GM19023 (cell line): ENCODE measurements around the gene TMEM163.
"Not testable (repeated sequence)": the region's sequence is repeated elsewhere in the genome, so short reads cannot be mapped to it uniquely, and the experiment has no call there.

Experiments
- ATAC-seq: cut with Tn5 transposase; IDR thresholded peaks from one replicate; pipeline ENCODE4 v1.9.1; 2021; ENCODE audit warnings: mild to moderate bottlenecking, moderate library complexity; ENCODE audit not compliant: unreplicated experiment

TMEM163 gene

DNA sequence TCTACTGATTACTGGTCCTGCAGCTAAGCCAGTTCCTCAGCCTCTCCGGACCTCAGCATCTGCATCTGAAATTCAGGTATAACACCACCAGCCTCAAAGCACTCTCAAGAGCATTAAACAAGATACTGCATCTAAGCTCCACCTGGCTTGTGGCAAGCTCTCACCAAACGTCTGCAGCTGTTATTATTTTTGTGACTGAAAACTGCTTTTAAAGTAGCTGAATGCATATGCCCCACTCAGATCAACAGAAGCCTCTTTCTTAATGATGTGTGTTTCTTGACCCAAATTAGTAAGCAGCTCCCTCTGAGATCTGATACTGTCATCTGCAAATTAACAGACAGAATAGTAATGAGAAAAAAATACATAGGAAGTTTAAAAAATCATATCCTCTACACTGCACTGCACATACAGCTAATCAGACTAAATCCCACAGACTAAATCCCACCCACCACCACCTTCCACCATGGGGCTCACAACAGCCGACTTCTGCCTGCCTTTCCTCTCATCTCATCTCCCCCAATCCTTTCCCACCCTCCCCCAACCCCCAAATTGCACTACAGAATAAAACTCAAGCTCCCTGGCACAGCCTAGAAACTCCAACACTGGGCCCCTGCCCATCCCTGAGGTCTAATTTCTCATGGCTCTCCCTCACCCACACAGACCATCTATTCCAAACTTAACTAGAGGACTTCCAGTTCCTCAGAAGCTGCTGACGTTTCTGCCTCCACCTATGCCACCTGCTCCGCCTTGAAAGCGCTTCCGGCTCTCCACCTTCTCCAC is 52.9 kb downstream of the TMEM163 start:
- ATAC-seq, result no peak

DNA sequence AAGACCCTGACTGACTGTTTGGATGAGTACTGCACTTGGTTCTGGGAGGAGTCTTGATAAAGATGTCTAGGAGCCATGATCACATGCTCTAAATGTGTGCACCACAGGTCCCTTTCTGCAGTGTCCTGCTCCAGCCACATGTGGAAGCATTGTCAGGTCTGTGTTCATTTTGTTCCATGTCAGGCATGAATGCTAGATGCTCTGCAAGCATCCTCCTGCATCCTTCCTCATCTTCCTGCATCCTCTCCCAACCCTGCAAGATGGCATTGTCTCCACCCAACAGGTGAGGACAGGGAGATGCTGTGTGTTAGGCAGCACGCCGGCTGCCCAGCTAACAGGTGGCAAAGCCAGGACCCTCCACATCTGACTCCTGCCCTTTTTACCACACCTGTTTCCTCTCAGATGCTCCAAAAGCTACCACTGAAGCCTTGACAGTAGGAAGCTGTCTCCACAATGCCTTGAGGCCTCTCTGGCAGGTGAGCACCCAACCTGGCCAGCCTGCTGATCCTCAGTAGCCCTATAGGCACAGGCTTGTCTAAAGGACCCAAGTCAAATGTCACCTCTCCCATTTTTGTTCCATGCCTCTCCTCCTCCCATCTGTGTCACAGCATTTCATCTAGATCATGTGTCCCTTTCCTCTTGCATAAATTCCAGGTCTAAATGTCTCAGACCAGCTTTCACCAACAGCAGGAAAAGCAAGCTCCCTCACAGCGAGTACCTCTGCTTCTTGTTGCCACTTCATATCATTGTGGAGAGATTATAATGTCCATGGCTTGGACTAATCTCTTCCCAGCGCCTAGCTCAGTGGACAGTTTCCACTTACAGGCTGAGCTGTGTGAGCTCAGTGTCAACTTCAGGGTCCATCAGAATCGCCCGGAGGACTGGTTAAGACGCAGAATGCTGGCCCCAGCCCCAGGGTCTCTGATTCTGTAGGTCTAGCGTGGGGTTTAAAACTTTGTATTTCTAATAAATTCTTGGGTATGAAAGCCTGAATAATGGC is 55.0 kb downstream of the TMEM163 start:
- ATAC-seq, result no peak

DNA sequence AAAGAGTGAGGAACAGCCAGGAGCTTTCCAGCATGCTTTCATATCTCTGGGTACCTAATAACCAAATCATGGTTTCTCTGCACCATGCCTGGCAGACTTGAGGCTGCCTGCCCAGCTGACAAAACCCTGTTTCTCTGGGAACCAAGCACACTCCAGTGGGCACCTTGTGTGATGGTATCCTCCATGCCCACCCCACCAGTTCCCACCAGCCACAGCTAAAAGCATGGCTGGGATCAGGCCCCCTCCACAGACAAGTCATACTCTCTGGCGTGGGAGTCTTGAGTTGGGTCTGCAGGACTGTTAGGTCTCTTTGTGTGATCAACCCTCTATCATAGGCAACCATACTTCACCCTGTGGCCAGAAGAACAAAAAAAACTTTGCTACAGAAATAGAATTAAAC is 56.0 kb downstream of the TMEM163 start:
- ATAC-seq, result no peak

DNA sequence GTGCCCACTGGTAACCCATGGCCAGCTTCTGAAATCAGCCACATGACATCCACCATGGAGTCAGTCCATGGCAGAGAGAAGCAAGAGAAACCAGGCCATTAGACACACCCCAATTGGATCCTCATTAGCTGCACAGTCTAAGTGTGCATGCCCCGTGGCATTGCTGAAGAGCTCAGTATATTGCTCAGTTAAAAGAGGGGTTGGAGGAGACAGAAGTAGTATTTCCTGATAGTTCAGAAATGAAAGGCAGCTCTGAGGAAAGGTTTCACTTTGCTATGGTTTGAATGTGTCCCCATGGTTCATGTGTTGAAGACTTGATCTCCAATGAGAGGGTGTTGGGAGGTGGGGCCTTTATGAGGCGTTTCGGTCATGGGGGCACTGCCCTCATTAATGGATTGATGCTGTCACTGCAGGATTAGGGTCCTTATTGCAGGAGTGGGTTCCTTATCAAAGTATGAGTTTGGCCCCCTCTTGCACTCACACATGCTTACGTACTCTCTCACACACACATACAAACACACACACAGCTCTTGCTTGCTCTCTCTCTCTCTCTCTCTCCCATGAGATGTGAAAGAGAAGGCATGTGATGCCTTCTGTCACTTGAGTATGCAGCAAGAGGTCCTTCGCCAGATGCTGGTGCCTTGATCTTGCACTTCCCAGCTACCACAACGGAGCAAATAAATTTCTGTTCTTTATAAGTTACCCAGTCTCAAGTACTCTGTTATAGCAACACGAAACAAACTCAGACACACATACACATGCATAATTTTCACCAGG is 58.0 kb downstream of the TMEM163 start:
- no peak for ATAC-seq

DNA sequence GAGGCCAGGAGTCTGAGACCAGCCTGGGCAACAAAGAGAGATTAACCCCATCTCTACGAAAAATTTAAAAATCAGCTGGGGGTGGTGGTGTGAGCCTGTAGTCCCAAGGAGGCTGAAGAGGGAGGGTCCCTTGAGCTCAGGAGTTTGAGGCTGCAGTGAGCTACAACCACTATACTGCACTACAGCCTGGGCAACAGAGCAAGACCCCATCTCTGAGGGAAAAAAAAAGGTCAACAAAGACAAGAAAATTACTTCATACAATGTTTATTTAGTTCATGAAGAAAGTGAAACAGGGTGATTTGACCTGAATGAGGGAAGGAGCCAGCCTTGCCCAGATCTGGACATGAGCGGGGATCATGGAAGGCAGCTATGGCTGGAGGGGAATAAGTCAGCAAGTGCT is 59.1 kb downstream of the TMEM163 start:
- no peak for ATAC-seq

DNA sequence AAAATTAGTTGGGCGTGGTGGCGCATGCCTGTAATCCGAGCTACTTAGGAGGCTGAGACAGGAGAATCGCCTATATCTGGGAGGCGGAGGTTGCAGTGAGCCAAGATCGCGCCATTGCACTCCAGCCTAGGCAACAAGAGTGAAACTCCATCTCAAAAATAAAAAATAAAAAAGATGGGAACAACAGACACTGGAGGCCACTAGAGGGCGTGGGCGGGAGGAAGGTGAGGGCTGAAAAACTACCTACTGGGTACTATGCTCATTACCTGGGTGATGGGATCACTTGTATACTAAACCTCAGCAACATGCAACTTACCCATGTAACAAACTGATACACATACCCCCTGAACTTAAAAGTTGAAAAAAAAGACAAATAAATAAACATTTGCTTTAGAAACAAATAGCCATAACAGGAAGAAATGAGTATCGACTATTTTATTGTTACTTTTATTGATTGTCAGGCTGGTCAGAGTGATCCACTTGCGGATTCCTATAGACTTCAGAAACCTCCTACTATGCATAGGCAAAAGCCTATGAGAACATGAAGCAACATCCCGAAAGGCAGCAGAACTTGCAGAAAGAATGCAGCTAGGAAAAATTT is 61.0 kb downstream of the TMEM163 start:
- ATAC-seq, result no peak

DNA sequence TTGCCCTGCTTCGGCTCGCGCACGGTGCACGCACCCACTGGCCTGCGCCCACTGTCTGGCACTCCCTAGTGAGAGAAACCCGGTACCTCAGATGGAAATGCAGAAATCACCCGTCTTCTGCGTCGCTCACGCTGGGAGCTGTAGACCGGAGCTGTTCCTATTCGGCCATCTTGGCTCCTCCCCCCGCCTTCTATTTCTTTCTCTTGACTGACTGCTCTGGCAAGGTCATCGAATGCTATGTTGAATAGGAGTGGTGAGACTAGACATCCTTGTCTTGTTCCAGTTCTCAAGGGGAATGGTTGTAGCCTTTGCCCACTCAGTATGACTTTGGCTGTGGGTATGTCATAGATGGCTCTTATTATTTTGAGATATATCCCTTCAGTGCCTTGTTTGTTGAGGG is 62.4 kb downstream of the TMEM163 start:
- not testable (repeated sequence) for ATAC-seq

DNA sequence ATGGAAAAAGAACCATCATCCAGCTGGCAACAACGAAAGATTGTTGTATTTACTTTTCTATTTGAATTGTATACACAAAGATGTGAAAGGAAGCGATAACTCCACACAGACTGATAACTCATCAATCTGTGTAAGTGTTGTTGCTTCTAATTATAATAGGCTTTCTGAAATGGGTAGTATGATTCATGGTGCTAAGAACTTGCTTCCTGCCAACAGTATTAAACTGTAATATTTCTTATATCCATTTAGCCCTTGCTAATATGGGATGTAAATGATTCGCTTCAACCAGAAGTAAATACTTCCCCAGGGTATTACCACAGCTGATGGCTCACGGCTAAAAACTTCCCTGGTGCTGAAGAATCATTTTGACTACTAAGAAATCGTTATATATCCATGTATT is 70.2 kb downstream of the TMEM163 start:
- ATAC-seq, result no peak

DNA sequence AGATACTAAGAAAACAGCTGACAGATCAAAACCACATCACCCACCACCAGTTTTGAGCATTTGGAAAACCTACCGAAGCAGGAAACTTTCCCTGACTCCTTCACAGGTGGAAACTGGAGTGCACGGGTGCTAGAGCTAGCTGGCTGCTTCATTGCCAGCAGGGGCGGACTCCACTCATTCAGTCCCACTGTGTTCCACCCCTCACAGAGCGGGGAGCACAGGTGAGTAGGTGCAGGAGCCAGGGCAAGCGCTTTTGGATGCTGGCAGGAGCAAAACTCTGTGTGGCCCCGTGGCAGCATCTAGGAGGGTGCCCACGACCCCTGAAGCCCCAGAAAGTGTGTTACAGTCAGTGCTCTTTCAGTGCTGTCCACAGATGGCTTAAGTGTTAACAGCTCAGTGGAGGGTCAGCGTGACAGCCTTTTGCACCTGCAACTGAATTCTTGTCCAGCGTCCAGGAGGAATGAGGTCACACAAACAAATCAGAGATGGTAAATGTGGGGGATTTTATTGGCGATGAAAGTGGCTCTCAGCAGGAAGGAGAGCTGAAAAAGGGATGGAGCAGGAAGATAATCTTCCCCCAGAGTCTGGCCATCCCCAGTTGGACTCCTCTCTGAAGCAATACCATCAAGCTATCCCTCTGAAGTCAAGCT is 71.1 kb downstream of the TMEM163 start:
- no peak for ATAC-seq

DNA sequence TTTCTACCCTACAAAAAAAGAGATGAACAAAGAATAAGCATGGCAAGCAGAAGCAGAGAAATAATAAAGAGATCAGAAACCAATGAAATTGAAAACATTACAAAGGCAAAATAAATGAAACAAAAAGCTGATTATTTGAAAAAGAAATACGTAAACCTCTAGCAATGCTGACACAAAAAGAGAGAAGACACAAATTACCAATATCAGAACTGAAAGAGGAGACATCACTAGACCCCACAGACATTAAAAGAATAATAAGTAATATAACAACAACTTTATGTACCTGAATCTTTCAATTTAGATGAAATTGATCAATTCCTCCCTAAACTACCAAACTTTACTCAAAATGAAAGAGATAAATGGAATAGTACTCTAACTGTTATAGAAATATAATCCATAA is 75.9 kb downstream of the TMEM163 start:
- ATAC-seq, result no peak

DNA sequence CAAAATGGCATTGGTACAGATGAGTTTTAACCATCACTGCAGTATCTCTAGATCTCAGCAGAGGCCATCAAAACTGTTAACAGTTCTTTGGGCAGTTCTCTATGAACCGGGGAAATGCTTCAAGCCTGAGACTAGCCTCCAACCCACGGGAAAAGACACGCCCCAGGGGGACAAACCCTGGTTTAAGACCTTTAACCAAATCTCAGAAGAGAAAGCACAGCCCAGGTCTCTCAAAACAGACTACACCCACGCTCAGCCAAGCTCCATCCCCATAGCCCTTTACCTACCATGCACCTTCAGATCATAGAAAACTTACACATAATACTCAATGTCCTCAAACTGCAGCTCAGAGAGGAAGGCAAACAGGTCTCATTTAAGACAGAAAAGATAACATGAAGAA is 78.3 kb downstream of the TMEM163 start:
- ATAC-seq, result no peak

DNA sequence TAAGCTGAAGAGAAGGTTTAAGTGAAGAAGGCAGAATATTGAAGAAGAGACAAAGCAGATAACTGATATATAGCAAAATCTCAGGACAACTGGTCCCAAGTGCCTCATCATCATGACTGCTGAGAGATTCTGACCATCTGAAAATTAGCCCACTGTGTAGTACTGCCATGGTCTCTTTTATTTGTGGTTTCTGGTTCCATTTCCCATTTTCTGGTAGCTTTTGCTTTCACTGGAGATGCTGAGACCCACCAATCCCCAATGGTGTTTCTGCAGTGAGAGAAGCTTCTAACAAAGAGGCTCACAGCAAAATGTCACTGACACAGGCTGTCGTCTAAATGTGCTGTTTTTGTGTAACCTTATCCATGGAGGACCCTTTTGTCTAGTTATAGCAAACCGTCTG is 79.5 kb downstream of the TMEM163 start:
- ATAC-seq, result no peak

DNA sequence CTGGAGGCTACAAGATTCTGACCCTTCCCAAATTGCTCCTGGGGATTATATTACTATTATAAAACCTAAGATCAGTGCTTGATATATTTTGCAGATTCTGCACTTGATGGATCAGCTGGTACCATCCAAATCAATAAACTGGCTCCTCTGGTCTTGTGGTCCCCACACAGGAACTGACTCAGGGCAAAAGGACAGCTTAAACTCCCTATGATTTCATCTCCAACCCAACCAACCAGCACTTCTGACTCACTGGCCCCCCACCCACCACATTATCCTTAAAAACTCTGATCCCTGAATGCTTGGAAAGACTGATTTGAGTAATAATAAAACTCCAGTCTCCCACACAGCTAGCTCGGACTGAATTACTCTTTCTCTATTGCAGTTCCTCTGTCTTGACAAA is 82.1 kb downstream of the TMEM163 start:
- ATAC-seq, result no peak

DNA sequence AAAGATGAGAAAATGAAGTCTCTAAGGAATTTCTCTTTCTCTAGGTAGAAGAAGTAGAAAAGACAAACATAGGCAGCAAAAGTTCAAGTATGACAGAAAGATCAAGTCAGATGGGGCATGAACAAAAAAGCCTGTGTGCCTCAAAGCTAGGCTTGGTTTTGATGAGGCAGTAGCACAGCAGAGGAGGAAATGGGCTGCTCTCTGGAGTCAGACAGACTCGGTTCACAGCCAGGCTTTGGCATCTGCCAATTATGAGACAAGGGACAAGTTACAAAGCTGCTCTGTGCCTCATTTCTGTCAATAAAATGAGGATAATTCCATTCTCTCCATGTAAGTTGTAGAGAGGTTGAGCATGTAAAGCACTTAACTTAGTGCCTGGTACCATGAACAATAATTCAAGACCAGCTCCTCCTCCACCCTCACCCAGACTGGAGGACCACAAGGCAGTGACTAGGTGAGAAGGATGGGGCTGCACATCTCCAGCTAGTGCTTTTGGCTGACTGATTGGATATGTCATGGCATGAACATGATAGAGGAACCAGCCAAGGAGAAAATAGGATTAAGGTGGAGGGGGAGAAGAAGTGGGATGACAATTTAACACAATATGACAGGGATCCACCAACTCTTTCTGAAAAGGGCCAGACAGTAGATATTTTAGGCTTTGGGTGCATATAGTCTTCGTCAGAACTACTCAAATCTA is 84.6 kb downstream of the TMEM163 start:
- ATAC-seq, result no peak

DNA sequence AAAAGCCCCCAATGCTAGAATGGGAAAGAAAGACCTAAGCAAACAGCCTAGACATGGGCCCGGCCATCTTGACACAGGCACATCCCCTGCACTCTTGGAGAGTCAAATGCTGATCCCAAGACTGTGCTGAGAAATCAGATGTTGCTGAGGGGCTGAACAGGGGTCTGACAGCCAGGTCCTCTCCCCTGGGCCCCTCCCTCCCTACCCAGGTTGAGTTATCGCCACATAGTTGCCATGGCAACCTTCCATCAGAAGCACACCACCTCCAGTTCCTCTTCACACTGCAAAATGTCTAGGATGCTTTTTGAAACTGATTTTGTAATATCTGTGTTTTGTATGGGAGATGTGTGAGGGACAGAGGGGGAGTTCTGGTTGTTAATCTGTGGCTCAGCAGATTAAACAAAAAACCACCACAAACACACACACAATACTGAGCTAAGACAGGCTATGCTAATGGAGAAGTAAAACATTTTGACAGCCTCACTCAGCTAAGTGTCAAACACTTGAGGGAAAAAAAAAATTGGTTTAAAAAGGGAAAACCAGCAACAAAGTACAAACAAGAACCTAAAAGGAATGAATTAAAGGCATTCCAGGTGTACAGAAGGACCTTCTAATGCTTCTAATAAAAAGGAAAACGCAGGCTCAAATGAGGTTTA is 88.2 kb downstream of the TMEM163 start:
- ATAC-seq, result no peak

DNA sequence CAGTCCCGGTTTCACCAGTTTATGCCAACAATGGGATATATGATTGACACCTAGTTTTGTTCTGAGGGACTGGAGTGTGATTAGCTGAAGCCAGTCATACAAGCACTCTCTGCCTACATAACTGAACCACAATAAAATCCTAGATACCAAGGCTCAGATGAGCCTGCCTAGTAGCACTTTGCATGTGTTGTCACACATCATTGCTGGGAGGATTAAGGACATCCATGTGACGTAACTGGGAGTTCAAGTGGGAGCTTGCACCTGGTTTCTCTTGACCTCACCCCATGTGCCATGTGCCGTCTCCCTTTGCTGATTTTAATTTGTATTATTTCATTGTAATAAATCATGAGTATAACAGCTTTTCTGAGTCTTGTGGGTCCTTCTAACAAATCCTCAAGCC is 90.3 kb downstream of the TMEM163 start:
- no peak for ATAC-seq

DNA sequence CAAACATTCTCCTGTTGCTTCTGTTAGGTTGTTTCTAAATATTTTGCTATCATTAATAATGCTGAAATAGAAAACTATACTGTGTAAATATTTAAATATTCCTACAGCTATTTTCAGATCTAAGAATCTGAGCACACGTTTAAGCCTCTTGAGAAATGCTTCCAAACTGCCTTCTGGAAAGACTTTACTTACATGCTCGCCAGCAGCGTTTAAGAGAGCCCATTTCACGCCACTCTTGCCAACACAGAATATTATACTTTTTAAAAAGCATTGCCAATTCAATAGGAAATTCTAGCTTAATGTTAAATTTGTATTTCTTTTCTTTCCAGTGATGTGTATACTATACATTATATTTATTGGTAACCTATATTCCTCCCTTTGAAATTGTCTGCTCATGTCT is 92.0 kb downstream of the TMEM163 start:
- no peak for ATAC-seq

DNA sequence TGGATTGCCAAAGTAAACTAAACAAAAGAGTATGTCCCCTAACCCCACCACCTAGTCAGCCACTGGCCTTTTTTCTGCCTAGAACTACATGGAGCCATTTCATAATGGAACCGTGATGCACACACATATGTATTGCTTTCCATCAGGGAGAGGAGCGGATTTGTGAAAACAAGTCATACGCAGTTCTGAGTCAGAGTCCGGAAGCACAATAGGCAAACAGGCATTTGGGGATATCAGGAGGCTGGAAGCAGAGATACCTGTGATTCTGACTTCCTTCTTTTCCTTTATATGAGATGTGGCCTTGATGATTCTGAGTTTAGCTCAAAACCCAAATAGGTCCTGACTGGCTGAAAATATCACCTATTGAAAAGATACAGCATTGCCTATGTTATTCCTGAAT is 93.5 kb downstream of the TMEM163 start:
- ATAC-seq, result no peak

DNA sequence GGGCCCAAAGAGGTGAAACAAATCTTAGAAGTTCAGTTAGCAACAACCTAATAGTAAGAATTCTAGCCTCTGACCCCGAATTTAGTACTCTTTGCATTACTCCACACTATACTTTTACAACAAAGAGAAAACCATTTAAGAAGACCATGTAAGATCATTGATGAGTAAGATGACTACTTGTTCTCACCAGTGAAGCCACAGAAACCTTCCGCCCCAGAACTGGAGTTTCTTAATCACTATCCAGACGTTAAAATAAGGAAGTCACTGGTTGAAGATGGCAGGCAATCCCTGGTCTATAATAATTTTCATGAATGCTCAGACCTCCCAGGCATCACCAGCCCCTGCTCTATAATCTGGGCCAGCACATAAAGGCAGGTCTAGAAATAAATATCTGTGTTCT is 95.0 kb downstream of the TMEM163 start:
- ATAC-seq, result peak; percentile 82
